ENCODE measurements around the gene HSD11B2.

DNA sequence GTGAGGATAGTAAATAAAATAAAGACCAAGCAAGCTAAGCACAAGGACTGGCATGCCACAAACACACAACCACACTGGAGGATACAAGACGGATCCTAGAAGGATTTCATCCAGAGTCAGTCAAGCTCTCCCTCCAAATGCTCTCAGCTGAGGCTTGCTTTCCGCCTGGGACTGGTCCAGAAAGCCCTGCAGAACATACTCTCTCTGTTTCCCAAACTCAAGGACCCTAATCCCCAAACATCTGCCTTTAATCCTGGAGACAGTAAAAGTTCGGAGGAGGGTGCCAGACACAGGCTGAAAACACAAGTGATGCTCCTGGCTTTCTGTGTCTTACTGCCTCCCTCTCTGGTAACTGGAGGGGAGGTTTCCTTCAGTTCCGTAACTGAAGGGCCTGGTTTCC is 5.3 kb upstream of the HSD11B2 start:
- TF ChIP-seq, protein P1, sequence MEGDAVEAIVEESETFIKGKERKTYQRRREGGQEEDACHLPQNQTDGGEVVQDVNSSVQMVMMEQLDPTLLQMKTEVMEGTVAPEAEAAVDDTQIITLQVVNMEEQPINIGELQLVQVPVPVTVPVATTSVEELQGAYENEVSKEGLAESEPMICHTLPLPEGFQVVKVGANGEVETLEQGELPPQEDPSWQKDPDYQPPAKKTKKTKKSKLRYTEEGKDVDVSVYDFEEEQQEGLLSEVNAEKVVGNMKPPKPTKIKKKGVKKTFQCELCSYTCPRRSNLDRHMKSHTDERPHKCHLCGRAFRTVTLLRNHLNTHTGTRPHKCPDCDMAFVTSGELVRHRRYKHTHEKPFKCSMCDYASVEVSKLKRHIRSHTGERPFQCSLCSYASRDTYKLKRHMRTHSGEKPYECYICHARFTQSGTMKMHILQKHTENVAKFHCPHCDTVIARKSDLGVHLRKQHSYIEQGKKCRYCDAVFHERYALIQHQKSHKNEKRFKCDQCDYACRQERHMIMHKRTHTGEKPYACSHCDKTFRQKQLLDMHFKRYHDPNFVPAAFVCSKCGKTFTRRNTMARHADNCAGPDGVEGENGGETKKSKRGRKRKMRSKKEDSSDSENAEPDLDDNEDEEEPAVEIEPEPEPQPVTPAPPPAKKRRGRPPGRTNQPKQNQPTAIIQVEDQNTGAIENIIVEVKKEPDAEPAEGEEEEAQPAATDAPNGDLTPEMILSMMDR (IDR thresholded peaks at IDR 0.05; ENCODE audit: poor library complexity): no peak
- no peak for TF ChIP-seq EZH2 (IDR thresholded peaks at IDR 0.05; ENCODE audit: borderline replicate concordance)
